ENCODE measurements around the gene NPR2.

DNA sequence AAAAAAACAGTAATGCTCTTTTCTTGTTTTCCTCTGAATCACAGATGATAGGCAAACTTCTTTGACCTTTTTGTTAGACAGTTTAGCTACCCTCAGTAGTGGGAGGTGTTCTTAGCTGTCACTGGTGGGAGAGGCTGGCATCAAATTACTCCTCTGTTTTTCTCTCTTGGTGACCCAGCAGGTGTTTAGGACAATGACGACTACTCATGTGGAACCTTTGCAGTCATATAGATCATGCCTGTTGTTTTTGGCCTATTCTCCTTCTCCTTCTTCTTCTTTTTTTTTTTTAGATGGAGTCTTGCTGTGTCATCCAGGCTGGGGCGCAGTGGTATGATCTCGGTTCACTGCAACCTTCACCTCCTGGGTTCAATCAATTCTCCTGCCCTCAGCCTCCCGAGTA lies 15.4 kb upstream of the NPR2 start:
- TF ChIP-seq POLR2AphosphoS5 (IDR thresholded peaks at IDR 0.05) (no peak), CTCF (IDR thresholded peaks at IDR 0.05) (no peak), POLR2A (IDR thresholded peaks at IDR 0.05; ENCODE audit: low read depth) (no peak)
